Effector memory CD8-positive, alpha-beta T cell (primary cell): ENCODE data around the gene THY1.
A peak's percentile ranks its signal among the peaks of the same experiment; 100 is the strongest.

Source experiments
- ATAC-seq: fragments of 150-1000 bp; cut with Tn5 transposase; replicated peaks from 2 replicates; pipeline ENCODE4 v1.10.0; 2021; ENCODE audit warnings: mild to moderate bottlenecking, moderate library complexity
- DNase-seq, 3 experiments: peaks; one replicate each; pipeline ENCODE4 v3.0.0; 2021
- H3K27ac Mint-ChIP-seq, 2 donors: one replicate each; pipeline ENCODE4 v1.8.0; 2022; ENCODE audit warnings: mild to moderate bottlenecking in 2 of 2, mixed read lengths in 2 of 2, moderate library complexity in 2 of 2
- H3K27me3 Mint-ChIP-seq, 2 donors: one replicate each; pipeline ENCODE4 v1.8.0; 2022; ENCODE audit warnings: mixed read lengths in 2 of 2
- H3K36me3 Mint-ChIP-seq: one replicate; pipeline ENCODE4 v1.8.0; 2022; ENCODE audit warnings: mild to moderate bottlenecking, moderate library complexity, mixed read lengths; ENCODE audit not compliant: insufficient read depth
- H3K4me1 Mint-ChIP-seq, 2 donors: one replicate each; pipeline ENCODE4 v1.8.0; 2022; ENCODE audit warnings: low read depth in 2 of 2, mixed read lengths in 2 of 2
- H3K4me3 Mint-ChIP-seq, 2 donors: one replicate each; pipeline ENCODE4 v1.8.0; 2022; ENCODE audit warnings: mild to moderate bottlenecking in 2 of 2, mixed read lengths in 2 of 2, moderate library complexity in 2 of 2
- H3K9me3 Mint-ChIP-seq, 2 donors: one replicate each; pipeline ENCODE4 v1.8.0; 2022; ENCODE audit warnings: mixed read lengths in 2 of 2

THY1 gene

DNA sequence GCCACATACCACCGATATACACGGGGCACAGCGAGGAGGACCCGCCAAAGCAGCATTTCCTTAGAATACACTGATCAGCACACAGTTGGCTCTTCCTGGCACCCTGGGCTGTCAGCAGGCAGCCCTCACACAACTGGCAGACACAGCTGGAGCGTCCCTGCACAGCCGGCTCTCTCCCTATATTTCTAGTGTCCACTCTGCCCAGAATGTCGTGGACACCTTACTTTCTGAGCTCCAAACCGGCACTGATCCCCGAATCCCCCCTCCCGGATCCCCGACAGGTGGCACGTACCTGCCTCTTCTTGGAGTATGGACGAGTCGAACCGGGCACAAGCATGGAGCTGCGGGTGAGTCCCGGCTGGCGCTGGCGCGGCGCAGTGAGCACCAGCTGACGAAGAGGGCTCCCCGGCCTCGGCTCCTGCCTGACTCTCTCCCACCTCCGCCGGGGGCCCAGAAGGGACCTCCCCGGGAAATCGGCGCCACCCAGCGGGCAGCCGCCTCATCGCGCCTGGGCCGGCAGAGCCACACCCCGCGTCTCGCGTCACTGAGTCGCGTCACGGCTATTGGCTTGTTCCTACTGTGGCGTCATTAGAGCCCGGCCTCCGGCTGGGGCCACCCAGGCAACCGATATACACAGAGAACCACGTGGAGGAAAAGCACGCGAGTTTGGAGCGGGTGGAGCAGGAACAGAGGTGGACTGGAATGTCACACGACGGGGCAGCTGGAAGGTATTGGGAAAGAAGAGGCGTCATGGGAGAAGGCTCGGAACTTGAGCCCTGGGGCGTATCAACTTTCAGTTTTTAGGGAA, 41.6 kb downstream of the THY1 start, which contains the start of gene USP2:
Gene USP2 (minus strand): TSS at position 510 of the 808 bp plus-strand sequence. CDS start 8,210 bp downstream, outside the sequence.
- ATAC-seq, result peak; percentile 98
- Mint-ChIP-seq H3K4me3 (no peak within 1 kb of the TSS), H3K27me3 (peaks cover 0 to 3% of the 10 kb centered on the region in 2 donors), H3K27ac (no peak within 1 kb of the TSS), H3K4me1 (peaks cover 0 to 7% of the 10 kb centered on the region in 2 donors), H3K36me3 (no peaks in the 10 kb centered on the region), H3K9me3 (no peaks in the 10 kb centered on the region)
- peak; percentile 97 to 100 (median 99) for DNase-seq

DNA sequence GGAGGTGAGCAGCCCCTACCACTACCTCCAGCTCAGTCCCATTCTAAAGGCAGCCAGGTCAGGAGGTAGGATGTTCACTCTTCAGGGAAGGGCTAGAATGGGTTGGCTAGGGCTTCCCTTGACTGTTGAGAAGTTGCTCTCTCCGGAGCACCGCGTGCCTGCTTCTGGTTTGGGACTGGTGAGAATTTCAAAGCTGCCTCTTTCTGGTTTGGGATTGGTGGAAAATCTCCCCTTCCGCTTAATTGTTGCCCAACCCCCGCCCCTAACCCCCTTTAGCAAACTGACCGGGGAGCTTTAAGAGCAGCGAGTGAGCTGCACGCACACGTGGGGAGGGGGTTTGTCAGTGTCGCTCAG, 42.2 kb downstream of the THY1 start:
- Mint-ChIP-seq H3K27ac (no peak overlapping the region), H3K4me3 (no peak overlapping the region), H3K27me3 (peaks cover 0 to 9% of the 10 kb centered on the region in 2 donors), H3K4me1 (peaks cover 0 to 7% of the 10 kb centered on the region in 2 donors), H3K9me3 (no peaks in the 10 kb centered on the region), H3K36me3 (peaks cover 2% of the 10 kb centered on the region)
- ATAC-seq (no peak), DNase-seq (no peak)

DNA sequence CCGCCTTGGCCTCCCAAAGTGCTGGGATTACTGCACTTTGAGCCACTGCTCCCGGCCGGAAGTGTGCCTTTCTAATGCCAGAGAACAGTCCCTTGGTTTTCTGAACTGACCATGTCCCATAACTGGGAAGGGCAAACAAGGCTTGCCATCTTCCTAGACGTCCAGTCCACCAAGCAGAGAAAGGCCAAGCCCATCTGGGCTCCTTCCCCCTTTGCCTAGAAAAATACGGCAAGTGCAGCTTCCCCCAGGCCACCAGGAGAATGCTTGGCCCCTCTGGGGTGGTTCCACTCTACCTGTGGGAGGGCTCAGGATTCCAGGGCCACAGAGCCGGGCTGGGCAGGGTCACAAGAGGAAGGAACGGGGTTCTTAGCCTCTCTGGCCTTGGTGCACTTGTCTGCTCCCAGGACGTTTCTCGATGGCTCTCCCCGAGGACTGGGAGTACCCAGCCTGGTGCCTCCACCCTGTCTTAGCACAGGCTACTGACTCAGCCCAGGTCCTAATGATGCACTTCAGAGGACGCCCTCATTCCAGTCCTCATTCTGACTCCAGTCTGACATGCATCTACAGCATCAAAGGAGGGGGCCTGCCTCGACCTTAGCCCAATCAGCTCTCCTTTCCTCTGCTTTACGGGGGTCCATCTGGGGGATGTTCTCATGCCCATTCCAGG, 42.7 kb downstream of the THY1 start:
- Mint-ChIP-seq H3K4me3 (no peak overlapping the region), H3K27me3 (peaks cover 0 to 10% of the 10 kb centered on the region in 2 donors), H3K27ac (no peak overlapping the region), H3K36me3 (peaks cover 6% of the 10 kb centered on the region), H3K9me3 (no peaks in the 10 kb centered on the region), H3K4me1 (peaks cover 0 to 7% of the 10 kb centered on the region in 2 donors)
- ATAC-seq (no peak), DNase-seq (no peak)

DNA sequence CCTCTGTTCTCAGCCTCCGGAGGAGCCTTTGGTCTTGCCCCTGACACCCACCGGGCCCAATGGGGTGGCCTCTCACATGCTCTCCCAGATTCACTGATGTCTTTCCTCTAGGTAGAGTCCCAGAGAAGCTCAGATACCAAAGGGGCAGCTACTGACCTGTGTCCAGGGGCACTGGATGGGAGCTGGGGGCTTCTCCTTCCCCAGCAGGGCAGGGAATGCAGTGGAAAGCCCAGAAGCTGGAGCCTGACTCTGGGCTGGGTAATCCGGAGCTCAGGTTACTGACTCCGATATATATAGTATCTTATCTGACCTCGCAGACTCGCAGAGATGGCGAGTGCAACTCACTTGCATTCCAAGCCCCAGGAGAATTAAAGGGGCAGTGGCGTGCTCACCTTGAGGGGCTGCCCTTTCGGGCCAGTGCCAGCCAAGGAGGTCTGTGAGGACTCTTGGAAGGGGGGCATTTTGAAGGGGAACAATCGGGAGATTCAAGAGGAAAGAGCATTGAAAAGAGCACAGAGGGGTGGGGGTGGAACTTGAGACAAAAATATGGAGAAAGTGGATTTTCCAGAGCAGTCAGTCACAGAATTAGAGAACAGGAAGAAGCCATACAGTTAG, 44.0 kb downstream of the THY1 start:
- Mint-ChIP-seq H3K27me3 (peaks cover 0 to 10% of the 10 kb centered on the region in 2 donors), H3K27ac (peak overlapping the region in 1 of 2 donors; percentile 7), H3K4me3 (no peak overlapping the region), H3K9me3 (no peaks in the 10 kb centered on the region), H3K4me1 (peaks cover 0 to 7% of the 10 kb centered on the region in 2 donors), H3K36me3 (peaks cover 6% of the 10 kb centered on the region)
- DNase-seq (no peak), ATAC-seq (no peak)

DNA sequence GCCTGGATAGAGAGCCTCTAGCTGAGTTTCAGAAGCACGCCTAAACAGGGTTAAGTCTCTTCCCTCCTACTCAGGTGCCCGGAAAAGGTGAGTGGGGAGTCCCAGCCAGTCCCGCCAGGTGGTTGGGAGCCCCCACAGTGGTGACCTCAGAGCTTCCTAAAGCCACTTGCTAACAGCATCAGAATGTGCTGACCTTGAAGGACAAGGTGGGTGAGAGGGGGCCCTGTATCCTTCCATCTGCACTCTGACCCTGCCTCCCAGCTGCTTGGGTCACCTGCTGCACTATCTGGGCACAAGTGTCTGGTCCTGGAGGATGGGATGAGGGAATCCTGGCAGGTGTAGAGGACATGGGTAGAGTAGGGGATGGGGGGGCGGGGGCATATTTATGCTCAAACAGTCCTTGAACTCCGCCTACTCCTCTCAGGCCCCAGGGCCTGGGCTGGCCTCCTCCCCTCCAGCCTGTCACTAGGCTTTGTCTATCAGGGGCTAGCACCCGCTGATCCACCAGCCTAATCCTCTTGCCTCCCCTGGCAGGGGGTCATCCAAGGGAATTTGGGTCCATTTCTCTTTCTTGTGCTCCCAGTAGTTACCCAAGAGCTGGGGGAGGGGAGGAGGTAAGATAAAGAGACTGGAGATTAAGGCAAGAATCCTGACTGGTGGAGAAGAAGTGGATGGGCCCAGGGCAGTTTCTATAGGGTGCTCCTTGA, 44.9 kb downstream of the THY1 start:
- peaks cover 0 to 15% of the 10 kb centered on the region in 2 donors for H3K4me1 Mint-ChIP-seq
- no peak for ATAC-seq
- H3K9me3 Mint-ChIP-seq, result no peaks in the 10 kb centered on the region
- no peak for DNase-seq
- peak overlapping the region; percentile 29 to 46 for H3K27ac Mint-ChIP-seq
- H3K27me3 Mint-ChIP-seq, result peaks cover 0 to 10% of the 10 kb centered on the region in 2 donors
- peaks cover 6% of the 10 kb centered on the region for H3K36me3 Mint-ChIP-seq
- no peak overlapping the region for H3K4me3 Mint-ChIP-seq

DNA sequence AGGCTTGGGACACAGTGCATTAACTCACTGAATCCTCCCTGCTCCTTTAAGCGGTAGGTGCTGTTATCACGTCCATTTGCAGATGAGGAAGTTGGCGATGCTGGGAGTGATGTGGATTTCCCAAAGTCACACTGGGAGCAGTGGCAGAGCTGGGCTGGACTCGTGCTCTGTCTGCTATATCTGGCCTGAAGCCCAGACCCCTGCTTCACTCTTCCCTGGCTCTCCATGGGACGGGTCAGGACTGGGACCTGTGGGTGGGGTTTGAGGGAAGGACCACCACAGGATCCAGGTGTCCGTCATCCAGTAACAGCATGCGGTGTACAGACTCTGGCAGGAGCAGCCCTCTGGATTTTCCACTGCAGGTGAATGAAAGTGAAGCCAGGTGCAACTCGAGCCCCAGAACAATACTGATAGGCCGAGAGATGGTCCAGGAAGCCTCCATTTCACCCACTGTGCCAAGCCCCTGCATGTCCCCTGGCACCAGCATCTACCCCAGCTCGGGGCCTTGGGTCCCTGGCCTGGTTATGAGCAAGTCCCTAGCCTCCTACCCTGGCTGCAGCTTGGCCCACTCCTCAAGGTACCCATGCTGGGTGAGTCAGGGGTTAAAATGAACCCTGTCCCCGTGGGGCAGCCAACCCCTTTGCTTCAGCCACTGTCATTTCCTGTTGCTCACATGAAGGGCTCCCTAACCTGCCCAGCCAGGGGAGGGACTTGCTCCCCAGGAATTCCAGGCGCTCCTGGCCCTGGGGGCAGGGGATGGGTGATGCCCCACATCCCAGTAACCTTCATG, 45.7 kb downstream of the THY1 start:
- no peak for DNase-seq
- peaks cover 10% of the 10 kb centered on the region for H3K36me3 Mint-ChIP-seq
- H3K4me1 Mint-ChIP-seq, result peaks cover 0 to 17% of the 10 kb centered on the region in 2 donors
- no peaks in the 10 kb centered on the region for H3K9me3 Mint-ChIP-seq
- no peak overlapping the region for H3K4me3 Mint-ChIP-seq
- peak overlapping the region; percentile 29 to 46 for H3K27ac Mint-ChIP-seq
- ATAC-seq, result no peak
- H3K27me3 Mint-ChIP-seq, result peaks cover 0 to 10% of the 10 kb centered on the region in 2 donors

DNA sequence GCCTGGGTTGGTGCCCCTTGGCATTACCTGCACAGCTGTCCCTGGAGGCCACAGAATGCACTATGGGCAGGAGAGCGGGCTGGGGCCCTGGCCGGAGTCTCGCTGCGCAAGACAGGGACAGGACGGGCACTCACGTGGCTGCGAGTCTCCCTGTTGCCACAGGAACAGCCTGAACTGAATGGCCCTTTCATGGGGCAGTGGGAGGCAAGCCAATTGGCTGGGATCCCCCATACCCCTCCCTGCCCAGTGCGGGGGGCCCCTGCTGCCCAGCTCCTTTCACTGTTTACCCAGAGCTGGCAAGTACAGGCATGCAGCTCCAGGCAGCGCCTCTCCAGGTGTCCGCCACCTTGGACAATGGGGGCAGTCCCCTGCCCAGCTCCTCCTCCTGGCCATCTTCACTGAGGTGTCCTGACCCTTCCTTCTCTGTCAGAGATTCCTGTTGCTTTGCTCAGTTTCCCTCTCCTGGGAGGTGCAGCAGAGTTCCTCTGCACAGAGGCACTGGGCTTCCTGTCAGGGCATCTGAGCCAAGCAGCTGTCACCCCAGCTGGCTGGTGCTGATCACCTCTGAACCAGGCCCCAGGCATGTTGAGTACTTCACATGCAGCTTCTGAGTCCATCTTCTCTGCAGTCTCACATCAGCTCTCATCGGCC, 46.6 kb downstream of the THY1 start:
- Mint-ChIP-seq H3K9me3 (no peaks in the 10 kb centered on the region), H3K27me3 (peaks cover 0 to 10% of the 10 kb centered on the region in 2 donors), H3K36me3 (peaks cover 10% of the 10 kb centered on the region), H3K4me1 (peaks cover 1 to 13% of the 10 kb centered on the region in 2 donors), H3K27ac (peak overlapping the region in 1 of 2 donors; percentile 38), H3K4me3 (no peak overlapping the region)
- DNase-seq (no peak), ATAC-seq (no peak)

DNA sequence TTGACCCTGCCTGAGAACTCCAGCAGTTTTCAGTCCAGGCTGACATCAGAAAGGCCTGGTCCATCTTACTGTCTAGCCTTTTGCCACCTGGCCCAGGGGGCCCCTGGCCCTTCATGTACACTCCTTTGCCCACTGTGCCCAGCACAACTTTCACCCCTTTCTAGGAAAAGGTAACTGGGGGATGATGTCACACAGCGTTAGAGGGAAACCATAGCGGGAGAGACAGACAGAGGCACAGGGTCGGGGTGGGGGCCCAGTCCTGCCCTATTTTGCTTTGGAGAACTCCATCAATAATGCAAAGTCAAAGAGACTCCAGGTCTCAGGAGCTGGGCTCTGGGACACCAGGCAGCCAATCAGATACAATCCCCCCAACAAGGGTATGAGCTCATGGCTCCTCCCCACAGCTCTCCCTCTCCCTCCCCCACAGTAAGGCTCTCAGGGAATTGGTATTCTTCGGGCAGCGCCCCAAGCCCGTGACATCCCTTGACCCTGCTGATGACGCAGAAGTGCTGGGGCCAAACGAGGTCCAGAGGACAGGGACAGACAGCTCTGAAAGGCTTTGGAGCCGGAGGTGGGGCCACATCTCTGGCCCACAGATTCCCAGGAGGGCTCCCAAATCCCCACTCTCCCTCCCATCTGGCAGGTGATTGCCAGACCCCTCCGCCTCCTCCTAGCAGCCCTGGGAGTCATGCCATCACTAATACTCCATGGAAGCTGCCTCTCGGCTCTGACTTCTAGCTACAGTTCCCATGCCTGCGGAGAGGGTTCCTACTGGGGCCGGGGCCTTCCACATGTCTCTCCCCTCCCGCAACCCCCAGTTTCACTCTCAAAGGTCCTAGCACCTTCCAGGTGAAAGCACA, 47.4 kb downstream of the THY1 start:
- Mint-ChIP-seq H3K36me3 (peaks cover 10% of the 10 kb centered on the region), H3K4me1 (peaks cover 3 to 17% of the 10 kb centered on the region in 2 donors), H3K4me3 (no peak overlapping the region), H3K27ac (no peak overlapping the region), H3K27me3 (peaks cover 0 to 10% of the 10 kb centered on the region in 2 donors), H3K9me3 (no peaks in the 10 kb centered on the region)
- ATAC-seq, result no peak
- no peak for DNase-seq

DNA sequence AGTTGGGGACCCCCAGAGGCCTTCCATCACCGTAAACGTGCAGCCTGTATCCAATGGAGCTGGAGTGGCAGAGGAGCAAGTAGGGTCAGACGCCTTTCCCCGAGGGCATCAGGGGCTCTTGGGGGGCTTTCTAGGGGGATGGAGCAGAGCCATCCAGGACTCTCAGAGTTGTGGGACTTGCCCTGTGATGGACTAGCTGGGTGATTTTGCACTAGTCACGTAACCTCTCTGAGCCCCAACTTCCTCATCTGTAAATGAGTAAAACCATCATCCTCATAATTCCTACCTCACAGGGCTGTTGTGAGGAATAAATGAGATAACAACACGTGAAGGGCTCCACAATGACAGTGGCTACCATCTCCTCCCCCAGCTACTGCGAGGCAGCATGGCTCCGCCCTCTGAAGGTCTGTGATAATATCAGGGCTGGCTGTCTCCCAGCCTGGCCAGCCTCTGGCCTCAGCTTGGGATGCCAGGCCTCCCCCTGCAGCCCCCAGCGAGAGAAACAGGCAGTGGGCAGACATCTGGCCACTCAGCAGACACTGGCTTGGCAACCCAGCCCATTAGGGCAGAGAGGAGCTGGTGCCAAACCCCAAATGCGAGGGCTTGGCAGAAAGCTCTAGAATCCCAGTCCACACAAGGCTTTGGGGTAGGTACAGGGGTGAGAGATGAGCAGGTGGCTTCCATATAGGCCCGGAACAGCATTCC, 48.2 kb downstream of the THY1 start:
- no peaks in the 10 kb centered on the region for H3K9me3 Mint-ChIP-seq
- H3K36me3 Mint-ChIP-seq, result peaks cover 10% of the 10 kb centered on the region
- H3K27me3 Mint-ChIP-seq, result peaks cover 0 to 13% of the 10 kb centered on the region in 2 donors
- no peak overlapping the region for H3K27ac Mint-ChIP-seq
- no peak for DNase-seq
- ATAC-seq, result no peak
- no peak overlapping the region for H3K4me3 Mint-ChIP-seq
- peaks cover 7 to 24% of the 10 kb centered on the region in 2 donors for H3K4me1 Mint-ChIP-seq

DNA sequence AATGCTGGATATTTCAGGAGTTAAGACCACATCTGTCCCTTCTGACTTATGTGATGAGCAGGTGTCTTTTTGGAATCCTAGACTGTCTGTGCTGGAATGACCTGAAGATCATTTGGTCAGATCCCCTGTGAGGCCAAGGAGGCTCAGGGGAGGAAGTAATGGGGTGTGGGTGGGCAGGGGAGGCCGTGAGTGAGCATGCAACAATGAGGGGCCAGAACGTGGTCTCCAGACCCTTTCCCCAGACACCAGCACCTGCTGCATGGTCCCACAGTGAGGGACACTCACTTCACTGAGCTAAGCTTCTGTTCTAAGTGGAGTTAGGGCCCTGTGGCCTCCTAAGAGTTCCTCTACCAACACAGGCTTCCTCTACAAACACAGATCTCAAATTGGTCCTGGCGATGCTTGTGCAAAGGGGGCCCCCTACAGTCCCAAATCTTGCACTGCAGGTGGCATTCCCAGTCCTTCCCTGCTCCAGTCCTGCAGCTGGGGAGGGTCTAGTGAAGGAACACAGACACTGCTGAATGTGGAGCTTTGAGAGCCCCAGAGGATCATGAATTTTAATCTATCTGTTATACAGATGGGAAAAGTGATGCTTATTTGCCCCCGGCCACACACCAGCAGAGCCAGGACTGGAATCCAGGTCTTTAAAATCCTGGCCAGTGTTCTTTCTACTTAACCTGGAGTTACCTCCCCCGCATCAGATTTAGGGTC, 48.9 kb downstream of the THY1 start:
- ATAC-seq, result peak; percentile 32
- H3K36me3 Mint-ChIP-seq, result peaks cover 10% of the 10 kb centered on the region
- H3K27me3 Mint-ChIP-seq, result peaks cover 0 to 20% of the 10 kb centered on the region in 2 donors
- peak; percentile 33 to 40 (median 37) for DNase-seq
- H3K27ac Mint-ChIP-seq, result no peak overlapping the region
- H3K4me1 Mint-ChIP-seq, result peaks cover 7 to 24% of the 10 kb centered on the region in 2 donors
- no peaks in the 10 kb centered on the region for H3K9me3 Mint-ChIP-seq
- no peak overlapping the region for H3K4me3 Mint-ChIP-seq
